Fibroblast of pulmonary artery (primary cell): Measurements from ENCODE around the gene PTH2.
"Not testable (repeated sequence)": the region's sequence is repeated elsewhere in the genome, so short reads cannot be mapped to it uniquely, and the experiment has no call there.

Experiments
- DNase-seq: peaks from one replicate; pipeline ENCODE4 v3.0.0-alpha.2; 2010; ENCODE audit warnings: low read depth
- H3K4me3 ChIP-seq: replicated peaks from 2 replicates; pipeline ENCODE4 v1.5.1; 2011; ENCODE audit warnings: low read depth, mild to moderate bottlenecking, control low read depth, low read length, moderate library complexity
- TF ChIP-seq, protein P1 (sequence below): IDR thresholded peaks from 2 replicates; pipeline ENCODE4 v1.5.1; 2011; ENCODE audit warnings: mild to moderate bottlenecking, control low read depth, low read length, inconsistent platforms; ENCODE audit errors: missing control alignments

The PTH2 gene

DNA sequence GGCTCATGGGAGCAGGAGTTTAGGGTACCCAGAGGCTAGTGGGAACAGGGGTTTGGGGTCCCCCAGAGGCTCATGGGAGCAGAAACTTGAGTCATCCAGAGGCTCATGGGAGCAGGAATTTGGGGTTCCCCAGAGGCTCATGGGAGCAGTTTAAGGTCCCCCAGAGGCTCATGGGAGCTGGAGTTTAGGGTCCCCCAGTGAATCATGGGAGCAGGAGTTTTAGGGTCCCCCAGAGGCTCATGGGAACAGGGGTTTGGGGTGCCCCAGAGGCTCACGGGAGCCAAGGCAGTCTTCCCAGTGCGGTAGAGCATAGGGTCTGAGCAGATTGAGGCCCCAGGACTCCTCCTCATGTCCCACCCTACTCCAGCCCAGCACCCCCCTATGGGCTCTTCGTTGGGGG is 42.1 kb upstream of the PTH2 start:
- no peak overlapping the region for H3K4me3 ChIP-seq
- TF ChIP-seq, protein P1, sequence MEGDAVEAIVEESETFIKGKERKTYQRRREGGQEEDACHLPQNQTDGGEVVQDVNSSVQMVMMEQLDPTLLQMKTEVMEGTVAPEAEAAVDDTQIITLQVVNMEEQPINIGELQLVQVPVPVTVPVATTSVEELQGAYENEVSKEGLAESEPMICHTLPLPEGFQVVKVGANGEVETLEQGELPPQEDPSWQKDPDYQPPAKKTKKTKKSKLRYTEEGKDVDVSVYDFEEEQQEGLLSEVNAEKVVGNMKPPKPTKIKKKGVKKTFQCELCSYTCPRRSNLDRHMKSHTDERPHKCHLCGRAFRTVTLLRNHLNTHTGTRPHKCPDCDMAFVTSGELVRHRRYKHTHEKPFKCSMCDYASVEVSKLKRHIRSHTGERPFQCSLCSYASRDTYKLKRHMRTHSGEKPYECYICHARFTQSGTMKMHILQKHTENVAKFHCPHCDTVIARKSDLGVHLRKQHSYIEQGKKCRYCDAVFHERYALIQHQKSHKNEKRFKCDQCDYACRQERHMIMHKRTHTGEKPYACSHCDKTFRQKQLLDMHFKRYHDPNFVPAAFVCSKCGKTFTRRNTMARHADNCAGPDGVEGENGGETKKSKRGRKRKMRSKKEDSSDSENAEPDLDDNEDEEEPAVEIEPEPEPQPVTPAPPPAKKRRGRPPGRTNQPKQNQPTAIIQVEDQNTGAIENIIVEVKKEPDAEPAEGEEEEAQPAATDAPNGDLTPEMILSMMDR = no peak
- no peak for DNase-seq

- DNase-seq = no peak
- H3K4me3 ChIP-seq = no peak overlapping the region
- TF ChIP-seq, protein P1 = no peak
Measured at GRCh38 chr19:49463960-49464740, 40.9 kb upstream of the PTH2 start.

- no peak overlapping the region for H3K4me3 ChIP-seq
- no peak for DNase-seq
- TF ChIP-seq, protein P1 = no peak
Measured at GRCh38 chr19:49462492-49462891, 39.3 kb upstream of the PTH2 start.

GRCh38 chr19:49461656-49462055 is 38.4 kb upstream of the PTH2 start:
- TF ChIP-seq, protein P1 = no peak
- H3K4me3 ChIP-seq = no peak overlapping the region
- no peak for DNase-seq

- DNase-seq, H3K4me3 ChIP-seq: not testable (repeated sequence)
Measured at GRCh38 chr19:49461130-49461529, 37.9 kb upstream of the PTH2 start.

GRCh38 chr19:49459388-49459787 is 36.1 kb upstream of the PTH2 start:
- H3K4me3 ChIP-seq = no peak overlapping the region
- TF ChIP-seq, protein P1 = no peak
- DNase-seq = no peak

GRCh38 chr19:49458567-49458903 is 35.3 kb upstream of the PTH2 start:
- TF ChIP-seq, protein P1 = no peak
- no peak for DNase-seq
- no peak overlapping the region for H3K4me3 ChIP-seq
